ENCODE data around the gene RASSF5.

RASSF5 gene

DNA sequence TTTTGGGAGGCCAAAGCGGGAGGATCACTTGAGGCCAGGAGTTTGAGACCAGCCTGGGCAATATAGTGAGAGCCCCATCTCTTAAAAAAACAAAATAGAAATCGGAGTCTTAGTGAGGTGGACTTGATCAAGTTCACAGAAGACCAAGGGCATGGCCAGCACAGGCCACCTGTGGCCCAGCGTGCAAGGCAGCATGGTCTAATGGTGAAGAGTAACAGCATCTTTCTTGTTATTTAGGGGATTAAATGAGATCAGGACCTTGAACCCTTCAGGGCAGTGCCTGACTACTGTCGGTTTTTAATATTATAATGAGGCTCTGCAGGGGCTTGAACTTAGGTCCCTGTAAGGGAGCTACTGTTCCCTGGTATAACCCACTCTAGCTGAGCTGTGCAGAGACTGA, 66.4 kb downstream of the RASSF5 start:
- Histone ChIP-seq H3K4me2 (ENCODE audit: low read length) (no peak overlapping the region), H3K79me2 (ENCODE audit: control insufficient read depth, low read length) (peaks cover 18% of the 10 kb centered on the region), H3K36me3 (ENCODE audit: control insufficient read depth, low read length) (no peaks in the 10 kb centered on the region), H3K9me2 (replicated peaks; ENCODE audit: control insufficient read depth, low read length) (no peaks in the 10 kb centered on the region), H3K27ac (ENCODE audit: low read depth, low read length) (no peak overlapping the region), H3K27me3 (ENCODE audit: control insufficient read depth, low read length) (no peaks in the 10 kb centered on the region), H3K9me3 (ENCODE audit: control insufficient read depth, insufficient read depth, low read length) (no peaks in the 10 kb centered on the region), H3K4me1 (ENCODE audit: control insufficient read depth, low read length) (peaks cover 27% of the 10 kb centered on the region), H3F3A (ENCODE audit: control insufficient read depth, insufficient read depth) (peaks cover 3% of the 10 kb centered on the region; the same call in 1 of the 2 replicates), H3K4me3 (ENCODE audit: low read length) (no peak overlapping the region), H4K20me1 (ENCODE audit: control insufficient read depth, insufficient read depth, low read depth, low read length) (no peaks in the 10 kb centered on the region)
- no peak for TF ChIP-seq EZH2phosphoT487 (IDR thresholded peaks at IDR 0.05; ENCODE audit: borderline replicate concordance, low read length)
- TF ChIP-seq, protein P1, sequence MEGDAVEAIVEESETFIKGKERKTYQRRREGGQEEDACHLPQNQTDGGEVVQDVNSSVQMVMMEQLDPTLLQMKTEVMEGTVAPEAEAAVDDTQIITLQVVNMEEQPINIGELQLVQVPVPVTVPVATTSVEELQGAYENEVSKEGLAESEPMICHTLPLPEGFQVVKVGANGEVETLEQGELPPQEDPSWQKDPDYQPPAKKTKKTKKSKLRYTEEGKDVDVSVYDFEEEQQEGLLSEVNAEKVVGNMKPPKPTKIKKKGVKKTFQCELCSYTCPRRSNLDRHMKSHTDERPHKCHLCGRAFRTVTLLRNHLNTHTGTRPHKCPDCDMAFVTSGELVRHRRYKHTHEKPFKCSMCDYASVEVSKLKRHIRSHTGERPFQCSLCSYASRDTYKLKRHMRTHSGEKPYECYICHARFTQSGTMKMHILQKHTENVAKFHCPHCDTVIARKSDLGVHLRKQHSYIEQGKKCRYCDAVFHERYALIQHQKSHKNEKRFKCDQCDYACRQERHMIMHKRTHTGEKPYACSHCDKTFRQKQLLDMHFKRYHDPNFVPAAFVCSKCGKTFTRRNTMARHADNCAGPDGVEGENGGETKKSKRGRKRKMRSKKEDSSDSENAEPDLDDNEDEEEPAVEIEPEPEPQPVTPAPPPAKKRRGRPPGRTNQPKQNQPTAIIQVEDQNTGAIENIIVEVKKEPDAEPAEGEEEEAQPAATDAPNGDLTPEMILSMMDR (IDR thresholded peaks at IDR 0.05; ENCODE audit: low read depth, low read length, poor library complexity, severe bottlenecking) = no peak

DNA sequence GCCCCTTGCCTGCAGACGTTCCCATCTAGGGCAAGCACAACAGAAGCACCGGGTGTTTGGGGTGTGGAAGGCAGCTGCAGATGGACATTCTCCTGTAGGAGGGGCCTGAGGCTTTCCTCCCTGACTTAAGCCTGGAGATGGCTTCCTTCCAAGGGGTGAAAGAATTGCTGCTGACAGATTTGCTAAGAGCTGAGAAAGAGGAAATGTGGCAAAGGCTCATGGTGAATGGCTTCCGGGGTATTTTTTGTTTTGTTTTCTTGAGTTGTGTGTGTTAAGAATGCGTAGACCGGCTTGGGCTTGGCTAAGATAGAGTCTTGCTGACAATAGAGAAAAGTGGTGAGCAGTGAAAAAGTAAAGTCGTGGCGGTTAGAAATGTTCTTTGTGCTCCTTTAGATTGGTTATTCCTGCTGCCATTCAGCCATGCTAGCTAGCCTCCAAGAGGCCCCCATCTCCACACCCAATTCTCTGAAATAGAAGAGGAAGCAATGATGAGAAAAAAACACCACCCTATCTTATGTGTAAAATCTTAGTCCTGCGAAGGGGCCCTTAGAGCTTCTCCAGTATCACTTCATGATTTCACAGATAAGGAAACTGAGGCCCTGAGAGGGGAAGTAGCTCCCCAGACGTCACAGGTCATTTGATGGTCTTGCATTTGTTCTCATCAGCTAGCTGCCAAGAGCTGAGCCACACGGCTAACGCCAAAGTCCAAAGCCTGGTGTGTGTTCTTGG, 68.0 kb downstream of the RASSF5 start:
- no peaks in the 10 kb centered on the region for H3K36me3 ChIP-seq (ENCODE audit: control insufficient read depth, low read length)
- peaks cover 22% of the 10 kb centered on the region for H3K79me2 ChIP-seq (ENCODE audit: control insufficient read depth, low read length)

DNA sequence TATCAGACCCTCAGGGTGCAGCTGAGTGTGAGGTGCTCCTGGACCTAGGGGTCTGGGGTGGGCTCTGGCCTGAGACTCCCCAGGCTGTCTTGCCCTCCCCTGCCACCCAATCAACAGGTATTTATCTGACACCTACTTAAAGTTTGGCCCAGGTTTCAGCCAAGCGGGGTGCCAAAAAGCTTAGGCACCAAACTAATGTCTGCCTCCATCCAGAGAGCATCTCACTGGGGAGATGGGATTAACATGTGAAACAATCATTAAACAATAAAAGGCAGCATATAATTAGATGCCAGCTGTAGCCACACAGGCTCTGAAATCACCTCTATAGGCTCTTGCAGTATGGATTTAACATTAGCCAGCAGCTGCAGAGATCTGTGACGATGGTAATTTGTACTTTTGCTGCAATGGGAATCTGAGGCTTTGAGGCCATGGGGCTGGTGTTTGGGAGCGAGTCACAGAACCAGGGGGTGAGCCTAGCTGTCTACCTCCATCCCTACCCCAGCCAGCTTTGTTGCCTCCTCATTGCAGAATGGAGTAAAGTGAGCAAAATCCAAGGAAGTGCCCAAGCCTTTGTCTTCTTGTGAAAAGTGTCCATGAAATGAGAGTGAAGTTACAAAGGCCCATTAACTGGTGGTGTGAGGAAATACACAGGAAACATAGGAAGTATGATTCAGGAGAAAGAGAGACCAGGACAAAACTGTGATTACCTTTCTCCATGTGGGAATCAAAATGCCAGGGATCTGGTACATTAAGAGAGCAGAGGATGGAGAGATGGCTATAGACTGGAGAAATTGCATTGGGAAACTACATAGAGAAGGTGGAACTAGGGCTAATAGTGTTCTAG, 68.8 kb downstream of the RASSF5 start:
- H3K36me3 ChIP-seq (ENCODE audit: control insufficient read depth, low read length) = no peaks in the 10 kb centered on the region

More for the DNA sequence above, 68.0 kb downstream of the RASSF5 start:
- peaks cover 7% of the 10 kb centered on the region; the same call in 1 of the 2 replicates for H3F3A ChIP-seq (ENCODE audit: control insufficient read depth, insufficient read depth)
- peaks cover 39% of the 10 kb centered on the region for H3K4me1 ChIP-seq (ENCODE audit: control insufficient read depth, low read length)
- H3K4me3 ChIP-seq (ENCODE audit: low read length) = peak overlapping the region; percentile 34
- peak overlapping the region; percentile 17; the same call in 1 of the 2 replicates for H3K27ac ChIP-seq (ENCODE audit: low read depth, low read length)
- peak overlapping the region; percentile 60 for H3K4me2 ChIP-seq (ENCODE audit: low read length)
- H3K9me2 ChIP-seq (replicated peaks; ENCODE audit: control insufficient read depth, low read length) = no peaks in the 10 kb centered on the region
- H3K9me3 ChIP-seq (ENCODE audit: control insufficient read depth, insufficient read depth, low read length) = no peaks in the 10 kb centered on the region
- H3K27me3 ChIP-seq (ENCODE audit: control insufficient read depth, low read length) = no peaks in the 10 kb centered on the region
- TF ChIP-seq, protein P1 (IDR thresholded peaks at IDR 0.05; ENCODE audit: low read depth, low read length, poor library complexity, severe bottlenecking) = no peak
- no peak for TF ChIP-seq EZH2phosphoT487 (IDR thresholded peaks at IDR 0.05; ENCODE audit: borderline replicate concordance, low read length)
- H4K20me1 ChIP-seq (ENCODE audit: control insufficient read depth, insufficient read depth, low read depth, low read length) = peaks cover 4% of the 10 kb centered on the region; the same call in 1 of the 2 replicates

More for the DNA sequence above, 68.8 kb downstream of the RASSF5 start:
- TF ChIP-seq, protein P1 (IDR thresholded peaks at IDR 0.05; ENCODE audit: low read depth, low read length, poor library complexity, severe bottlenecking) = no peak
- no peak for TF ChIP-seq EZH2phosphoT487 (IDR thresholded peaks at IDR 0.05; ENCODE audit: borderline replicate concordance, low read length)
- Histone ChIP-seq H3K27ac (ENCODE audit: low read depth, low read length) (no peak overlapping the region), H3K27me3 (ENCODE audit: control insufficient read depth, low read length) (no peaks in the 10 kb centered on the region), H3K4me1 (ENCODE audit: control insufficient read depth, low read length) (peaks cover 46% of the 10 kb centered on the region), H3K9me3 (ENCODE audit: control insufficient read depth, insufficient read depth, low read length) (no peaks in the 10 kb centered on the region), H3K9me2 (replicated peaks; ENCODE audit: control insufficient read depth, low read length) (no peaks in the 10 kb centered on the region), H3K79me2 (ENCODE audit: control insufficient read depth, low read length) (peaks cover 28% of the 10 kb centered on the region), H3K4me2 (ENCODE audit: low read length) (peak overlapping the region; percentile 60; the same call in 1 of the 2 replicates), H3K4me3 (ENCODE audit: low read length) (no peak overlapping the region), H4K20me1 (ENCODE audit: control insufficient read depth, insufficient read depth, low read depth, low read length) (peaks cover 4% of the 10 kb centered on the region; the same call in 1 of the 2 replicates), H3F3A (ENCODE audit: control insufficient read depth, insufficient read depth) (peaks cover 7% of the 10 kb centered on the region; the same call in 1 of the 2 replicates)

Data from DOHH2 (cell line).